ENCODE results near the gene REM2. TPM values are rescaled to one million over a fixed set of nuclear protein-coding genes. Genes with fewer than 3 reads are reported as not detected.

The REM2 gene
- polyA plus RNA-seq, 1 of the 3 experiments (the other 2 are of a cell fraction): 0.26 TPM

DNA sequence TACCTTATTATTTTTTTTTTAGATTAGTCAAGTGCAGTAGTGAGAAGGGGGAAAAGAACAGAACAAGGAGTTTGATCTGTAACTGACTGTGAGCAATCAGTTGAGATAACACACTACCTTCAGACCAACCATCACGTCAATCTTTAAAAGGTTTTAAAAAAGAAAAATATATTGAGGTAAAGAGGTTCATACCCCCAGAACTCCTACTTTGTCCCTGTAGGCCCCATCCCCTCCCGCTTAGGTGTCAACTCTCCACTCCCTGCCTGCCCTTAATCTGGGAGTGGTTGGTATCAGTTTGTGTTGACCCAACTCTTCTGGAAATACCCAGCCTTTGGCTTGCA is 30.5 kb upstream of the REM2 start:
- 94% methylated on average over 2 of the region's 2 CpGs for WGBS (ENCODE audit: low lambda C conversion rate)
- Histone ChIP-seq H3K9me2 (no peaks in the 10 kb centered on the region), H3K4me1 (ENCODE audit: control insufficient read depth in 1 of 2, insufficient read depth in 2 of 2, low read depth in 1 of 2, low read length in 1 of 2) (peaks cover 31 to 36% of the 10 kb centered on the region in 2 experiments), H3K9ac (no peak overlapping the region), H3K4me2 (no peak overlapping the region), H2AFZ (ENCODE audit: low read depth) (peak overlapping the region; percentile 98), H3K9me3 (no peaks in the 10 kb centered on the region), H3K79me2 (ENCODE audit: insufficient read depth) (no peaks in the 10 kb centered on the region), H4K20me1 (ENCODE audit: insufficient read depth) (no peaks in the 10 kb centered on the region), H3K27me3 (ENCODE audit: insufficient read depth) (no peaks in the 10 kb centered on the region), H3F3A (replicated peaks; ENCODE audit: insufficient read depth) (peaks cover 18% of the 10 kb centered on the region), H3K27ac (ENCODE audit: low read depth in 2 of 2, low read length in 1 of 2) (peak overlapping the region in 1 of 2 experiments; percentile 90; a peak in 1 of 4 replicates), H3K4me3 (ENCODE audit: low read depth in 2 of 2, low read length in 1 of 2) (no peak overlapping the region), H3K36me3 (replicated peaks in 1 of 2; ENCODE audit: control insufficient read depth in 1 of 2, insufficient read depth in 2 of 2, low read length in 1 of 2) (no peaks in the 10 kb centered on the region)
- DNase-seq: no peak
- TF ChIP-seq, protein P1, sequence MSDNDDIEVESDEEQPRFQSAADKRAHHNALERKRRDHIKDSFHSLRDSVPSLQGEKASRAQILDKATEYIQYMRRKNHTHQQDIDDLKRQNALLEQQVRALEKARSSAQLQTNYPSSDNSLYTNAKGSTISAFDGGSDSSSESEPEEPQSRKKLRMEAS (IDR thresholded peaks at IDR 0.05; ENCODE audit: low read depth): no peak
- TF ChIP-seq RAD21 (IDR thresholded peaks at IDR 0.05; ENCODE audit: low read length): no peak
- TF ChIP-seq YY1 (IDR thresholded peaks at IDR 0.05; ENCODE audit: low read depth): no peak
- no peak for TF ChIP-seq TEAD4 (IDR thresholded peaks at IDR 0.05; ENCODE audit: borderline replicate concordance, insufficient read depth)
- no peak for TF ChIP-seq REST (IDR thresholded peaks at IDR 0.05; ENCODE audit: low read depth, low read length)
- no peak for TF ChIP-seq NRF1 (IDR thresholded peaks at IDR 0.05; ENCODE audit: low read depth, low read length)
- TF ChIP-seq NFIC (IDR thresholded peaks at IDR 0.05; ENCODE audit: borderline replicate concordance): no peak
- no peak for TF ChIP-seq MXI1 (IDR thresholded peaks at IDR 0.05; ENCODE audit: low read depth, low read length)
- no peak for TF ChIP-seq GABPA (IDR thresholded peaks at IDR 0.05; ENCODE audit: low read depth)
- TF ChIP-seq ZBTB33 (IDR thresholded peaks at IDR 0.05; ENCODE audit: borderline replicate concordance, low read depth): no peak
- TF ChIP-seq SMC3 (IDR thresholded peaks at IDR 0.05; ENCODE audit: low read depth, low read length): no peak
- no peak for TF ChIP-seq TAF1 (IDR thresholded peaks at IDR 0.05; ENCODE audit: borderline replicate concordance, low read depth, low read length)
- TF ChIP-seq FOXM1 (IDR thresholded peaks at IDR 0.05; ENCODE audit: low read depth): no peak
- no peak for TF ChIP-seq RCOR1 (IDR thresholded peaks at IDR 0.05; ENCODE audit: low read length)
- no peak for TF ChIP-seq JUND (IDR thresholded peaks at IDR 0.05)
- TF ChIP-seq USF2 (IDR thresholded peaks at IDR 0.05; ENCODE audit: borderline replicate concordance, low read depth, low read length): no peak
- TF ChIP-seq, protein P2, sequence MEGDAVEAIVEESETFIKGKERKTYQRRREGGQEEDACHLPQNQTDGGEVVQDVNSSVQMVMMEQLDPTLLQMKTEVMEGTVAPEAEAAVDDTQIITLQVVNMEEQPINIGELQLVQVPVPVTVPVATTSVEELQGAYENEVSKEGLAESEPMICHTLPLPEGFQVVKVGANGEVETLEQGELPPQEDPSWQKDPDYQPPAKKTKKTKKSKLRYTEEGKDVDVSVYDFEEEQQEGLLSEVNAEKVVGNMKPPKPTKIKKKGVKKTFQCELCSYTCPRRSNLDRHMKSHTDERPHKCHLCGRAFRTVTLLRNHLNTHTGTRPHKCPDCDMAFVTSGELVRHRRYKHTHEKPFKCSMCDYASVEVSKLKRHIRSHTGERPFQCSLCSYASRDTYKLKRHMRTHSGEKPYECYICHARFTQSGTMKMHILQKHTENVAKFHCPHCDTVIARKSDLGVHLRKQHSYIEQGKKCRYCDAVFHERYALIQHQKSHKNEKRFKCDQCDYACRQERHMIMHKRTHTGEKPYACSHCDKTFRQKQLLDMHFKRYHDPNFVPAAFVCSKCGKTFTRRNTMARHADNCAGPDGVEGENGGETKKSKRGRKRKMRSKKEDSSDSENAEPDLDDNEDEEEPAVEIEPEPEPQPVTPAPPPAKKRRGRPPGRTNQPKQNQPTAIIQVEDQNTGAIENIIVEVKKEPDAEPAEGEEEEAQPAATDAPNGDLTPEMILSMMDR (IDR thresholded peaks at IDR 0.05): no peak
- ChIA-PET CTCF (interaction anchor here (0.7 to 18.5 kb wide), 51 partner anchors 9 to 464 kb away, joined by 3 to 472 read pairs (median 5); partner anchors contain the start of genes LRP10, MMP14, MRPL52 and OXA1L), POLR2A (interaction anchor here (1.1 to 1.3 kb wide), 2 partner anchors 30 to 85 kb away, joined by 3 to 7 read pairs; no protein-coding TSS in a partner anchor)
